Esophagus squamous epithelium (tissue), 5 donors: ENCODE results near the gene RABL2B. TPM values are rescaled to one million over a fixed set of nuclear protein-coding genes. Genes with fewer than 3 reads are reported as not detected.
A peak's percentile ranks its signal among the peaks of the same experiment; 100 is the strongest.
"Not testable (repeated sequence)": the region's sequence is repeated elsewhere in the genome, so short reads cannot be mapped to it uniquely, and the experiment has no call there.

Source experiments
- DNase-seq: peaks from one replicate; lab custom pipeline; 2025; lab: John Stamatoyannopoulos, UW
- H3K27ac ChIP-seq, 4 donors: fragments of 200-600 bp; sonication (generic); one replicate each; pipeline ENCODE4 v1.5.1; 2016 to 2019; ENCODE audit warnings: mild to moderate bottlenecking in 1 of 4
- H3K27me3 ChIP-seq, 4 donors: fragments of 200-600 bp; sonication (generic); 1 replicate in 3 of 4; 2 replicates in 1 of 4; pipeline versions ENCODE4 v1.5.1 to v1.6.0; 2017 to 2021; ENCODE audit warnings: antibody characterized with exemption in 1 of 4
- H3K36me3 ChIP-seq, 3 donors: fragments of 200-600 bp; sonication (generic); one replicate each; pipeline ENCODE4 v1.5.1; 2016 to 2019
- H3K4me1 ChIP-seq, 3 donors: fragments of 200-600 bp; sonication (generic); one replicate each; pipeline ENCODE4 v1.5.1; 2017 to 2019
- H3K4me3 ChIP-seq, 4 donors: fragments of 200-600 bp; sonication (generic); 1 replicate in 3 of 4; 2 replicates in 1 of 4; pipeline ENCODE4 v1.5.1; 2016 to 2019; ENCODE audit warnings: mild to moderate bottlenecking in 2 of 4, moderate library complexity in 1 of 4
- H3K9me3 ChIP-seq, 3 donors: fragments of 200-600 bp; sonication (generic); one replicate each; pipeline ENCODE4 v1.5.1; 2016 to 2019
- POLR2A ChIP-seq, 4 donors: fragments of 450-650 bp; IDR thresholded peaks; one replicate each; pipeline ENCODE4 v1.6.1; 2017; ENCODE audit warnings: antibody characterized with exemption in 4 of 4, mild to moderate bottlenecking in 4 of 4, moderate library complexity in 3 of 4
- WGBS, 2 donors: methylation state at CpG; one replicate each; pipeline ENCODE4 v1.1.5; 2018; 5-methylcytosine and 5-hydroxymethylcytosine counted together
- intact Hi-C: fragments of 100-400 bp; cut with DNase I; formaldehyde crosslinking; loops from one replicate; pipeline ENCODE4 v1.15.0; 2022
- total RNA-seq, 4 donors: library from RNA; depleted of rRNA; stranded (reverse); fragments of >200 nt; gene quantifications; one replicate each; pipeline ENCODE4 v1.1.0, GENCODE V29; 2016
- TF ChIP-seq, protein P1 (sequence below), 6 experiments: fragments of 450-650 bp in 4 of 6; fragments of 200-600 bp in 2 of 6; sonication (generic) in 2 of 6; IDR thresholded peaks; one replicate each; pipeline ENCODE4 v1.5.1; 2016 to 2019; ENCODE audit warnings: antibody characterized with exemption in 6 of 6, mild to moderate bottlenecking in 4 of 6, moderate library complexity in 4 of 6
- donor health status: DM: yes; HTN: yes; CAD: no.

The RABL2B gene
- total RNA-seq, 4 donors from 2014 or later = 8.0 to 15.1 (median 10.7) TPM

DNA sequence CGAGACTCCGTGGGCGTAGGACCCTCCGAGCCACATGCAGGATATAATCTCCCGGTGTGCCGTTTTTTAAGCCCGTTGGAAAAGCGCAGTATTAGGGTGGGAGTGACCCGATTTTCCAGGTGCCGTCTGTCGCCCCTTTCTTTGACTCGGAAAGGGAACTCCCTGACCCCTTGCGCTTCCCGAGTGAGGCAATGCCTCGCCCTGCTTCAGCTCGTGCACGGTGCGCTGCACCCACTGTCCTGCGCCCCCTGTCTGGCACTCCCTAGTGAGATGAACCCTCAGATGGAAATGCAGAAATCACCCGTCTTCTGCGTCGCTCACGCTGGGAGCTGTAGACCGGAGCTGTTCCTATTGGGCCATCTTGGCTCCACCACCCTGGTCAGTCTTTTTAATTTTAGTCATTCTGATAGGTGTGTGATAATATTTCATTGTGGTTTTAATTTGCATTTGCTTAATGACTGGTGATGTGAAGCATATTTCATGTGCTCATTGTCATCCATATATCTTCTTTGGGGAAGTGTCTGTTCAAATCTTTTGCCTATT, 26.4 kb downstream of the RABL2B start:
- TF ChIP-seq, protein P1, sequence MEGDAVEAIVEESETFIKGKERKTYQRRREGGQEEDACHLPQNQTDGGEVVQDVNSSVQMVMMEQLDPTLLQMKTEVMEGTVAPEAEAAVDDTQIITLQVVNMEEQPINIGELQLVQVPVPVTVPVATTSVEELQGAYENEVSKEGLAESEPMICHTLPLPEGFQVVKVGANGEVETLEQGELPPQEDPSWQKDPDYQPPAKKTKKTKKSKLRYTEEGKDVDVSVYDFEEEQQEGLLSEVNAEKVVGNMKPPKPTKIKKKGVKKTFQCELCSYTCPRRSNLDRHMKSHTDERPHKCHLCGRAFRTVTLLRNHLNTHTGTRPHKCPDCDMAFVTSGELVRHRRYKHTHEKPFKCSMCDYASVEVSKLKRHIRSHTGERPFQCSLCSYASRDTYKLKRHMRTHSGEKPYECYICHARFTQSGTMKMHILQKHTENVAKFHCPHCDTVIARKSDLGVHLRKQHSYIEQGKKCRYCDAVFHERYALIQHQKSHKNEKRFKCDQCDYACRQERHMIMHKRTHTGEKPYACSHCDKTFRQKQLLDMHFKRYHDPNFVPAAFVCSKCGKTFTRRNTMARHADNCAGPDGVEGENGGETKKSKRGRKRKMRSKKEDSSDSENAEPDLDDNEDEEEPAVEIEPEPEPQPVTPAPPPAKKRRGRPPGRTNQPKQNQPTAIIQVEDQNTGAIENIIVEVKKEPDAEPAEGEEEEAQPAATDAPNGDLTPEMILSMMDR (IDR thresholded peaks at IDR 0.05) = peak; percentile 31 to 49 (median 38)
- TF ChIP-seq POLR2A (IDR thresholded peaks at IDR 0.05) = peak in 1 of 4 donors; percentile 22
- not testable (repeated sequence) for H3K36me3 ChIP-seq
- WGBS, 2 donors = 0 to 2% methylated on average over 5 to 16 of the region's 24 CpGs

DNA sequence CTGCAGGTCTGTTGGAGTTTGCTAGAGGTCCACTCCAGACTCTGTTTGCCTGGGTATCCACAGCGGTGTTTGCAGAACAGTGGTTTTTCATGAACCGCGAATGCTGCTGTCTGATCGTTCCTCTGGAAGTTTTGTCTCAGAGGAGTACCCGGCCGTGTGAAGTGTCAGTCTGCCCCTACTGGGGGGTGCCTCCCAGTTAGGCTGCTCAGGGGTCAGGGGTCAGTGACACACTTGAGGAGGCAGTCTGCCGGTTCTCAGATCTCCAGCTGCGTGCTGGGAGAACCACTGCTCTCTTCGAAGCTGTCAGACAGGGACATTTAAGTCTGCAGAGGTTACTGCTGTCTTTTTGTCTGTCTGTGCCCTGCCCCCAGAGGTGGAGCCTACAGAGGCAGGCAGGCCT, 27.0 kb downstream of the RABL2B start:
- DNase-seq, H3K27ac ChIP-seq, H3K27me3 ChIP-seq, intact Hi-C loops, H3K9me3 ChIP-seq, H3K36me3 ChIP-seq: not testable (repeated sequence)
- Histone ChIP-seq H3K4me3 (peak overlapping the region in 3 of 4 donors; percentile 60 to 77 (median 63)), H3K4me1 (peaks cover 0 to 19% (median 0%) of the 10 kb centered on the region in 3 donors)
- WGBS, 2 donors = 40% methylated on average over 1 of the region's 9 CpGs; no CpG with 5 or more reads in 1 of the 2 donors

More for the DNA sequence above, 26.4 kb downstream of the RABL2B start:
- DNase-seq, H3K27me3 ChIP-seq, H3K9me3 ChIP-seq, intact Hi-C loops: not testable (repeated sequence)
- Histone ChIP-seq H3K4me1 (peaks cover 0 to 19% (median 0%) of the 10 kb centered on the region in 3 donors), H3K27ac (peak overlapping the region; percentile 62 to 87 (median 77)), H3K4me3 (peak overlapping the region; percentile 26 to 77 (median 62))

DNA sequence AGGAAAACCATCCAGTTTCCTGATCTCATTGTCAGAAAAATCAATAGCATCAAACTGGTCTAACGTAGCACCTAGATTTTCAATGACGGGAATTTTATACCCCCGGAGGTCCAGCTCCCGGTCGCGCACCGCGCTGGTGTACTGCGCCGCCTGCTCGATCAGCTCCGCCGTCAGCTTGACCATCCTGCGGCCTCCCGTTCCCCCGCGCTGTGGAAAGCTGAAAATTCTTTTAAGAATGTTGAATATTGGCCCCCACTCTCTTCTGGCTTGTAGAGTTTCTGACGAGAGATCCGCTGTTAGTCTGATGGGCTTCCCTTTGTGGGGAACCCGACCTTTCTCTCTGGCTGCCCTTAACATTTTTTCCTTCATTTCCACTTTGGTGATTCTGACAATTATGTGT, 28.2 kb downstream of the RABL2B start:
- H3K4me1 ChIP-seq = peaks cover 0 to 15% (median 0%) of the 10 kb centered on the region in 3 donors
- intact Hi-C loops, H3K36me3 ChIP-seq, H3K27ac ChIP-seq, DNase-seq, H3K4me3 ChIP-seq, H3K9me3 ChIP-seq, H3K27me3 ChIP-seq: not testable (repeated sequence)
- WGBS, 2 donors = 91 to 96% methylated on average over 20 of the region's 20 CpGs

DNA sequence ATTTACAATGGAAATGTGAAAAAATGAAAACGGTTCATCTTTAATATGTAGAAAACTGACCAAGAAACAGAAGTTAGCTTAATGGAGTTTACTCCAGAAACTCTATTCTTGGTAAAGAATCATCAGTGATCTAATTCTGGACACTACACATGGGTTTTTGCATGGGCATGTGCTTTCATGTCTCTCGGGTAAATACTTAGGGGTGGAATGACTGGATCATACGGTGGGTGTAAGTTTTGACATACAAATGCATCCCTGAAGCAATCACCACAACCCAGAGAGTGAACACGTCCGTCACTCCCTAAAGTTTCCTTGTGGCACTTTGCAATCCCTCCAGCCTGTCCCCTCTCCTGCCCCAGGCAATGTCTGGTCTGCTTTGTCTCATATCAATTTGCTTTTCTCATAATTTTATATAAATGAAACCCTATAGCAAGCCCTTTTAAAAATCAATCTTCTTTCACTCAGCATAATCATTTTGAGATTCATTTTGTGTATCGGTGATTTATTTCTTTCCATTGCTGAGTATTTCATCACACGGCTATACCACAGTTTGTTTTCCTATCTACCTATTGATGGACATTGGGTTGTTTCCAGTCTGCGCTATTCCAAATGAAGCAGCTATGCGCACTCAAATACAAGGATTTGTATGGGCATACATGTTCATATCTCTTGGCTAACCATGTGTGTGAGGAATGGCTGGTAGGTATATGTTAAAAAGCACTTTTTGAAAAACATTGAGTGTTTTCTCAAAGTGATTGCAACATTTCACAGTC, 33.9 kb downstream of the RABL2B start:
- DNase-seq, H3K27ac ChIP-seq, H3K27me3 ChIP-seq, intact Hi-C loops, H3K36me3 ChIP-seq, H3K4me3 ChIP-seq, H3K4me1 ChIP-seq, H3K9me3 ChIP-seq: not testable (repeated sequence)
- WGBS, 2 donors = 58 to 64% methylated on average over 8 to 9 of the region's 9 CpGs

DNA sequence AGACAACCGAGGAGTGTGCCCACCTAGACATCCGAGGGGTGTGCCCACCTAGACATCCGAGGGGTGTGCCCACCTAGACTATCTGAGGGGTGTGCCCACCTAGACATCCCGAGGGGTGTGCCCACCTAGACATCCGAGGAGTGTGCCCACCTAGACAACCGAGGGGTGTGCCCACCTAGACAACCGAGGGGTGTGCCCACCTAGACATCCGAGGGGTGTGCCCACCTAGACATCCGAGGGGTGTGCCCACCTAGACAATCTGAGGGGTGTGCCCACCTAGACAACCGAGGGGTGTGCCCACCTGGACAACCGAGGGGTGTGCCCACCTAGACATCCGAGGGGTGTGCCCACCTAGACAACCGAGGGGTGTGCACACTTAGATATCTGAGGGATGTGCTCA, 34.8 kb downstream of the RABL2B start:
- H3K9me3 ChIP-seq, DNase-seq, H3K27me3 ChIP-seq, H3K4me3 ChIP-seq, intact Hi-C loops, H3K36me3 ChIP-seq, H3K27ac ChIP-seq, H3K4me1 ChIP-seq: not testable (repeated sequence)
- 38 to 63% methylated on average over 4 to 5 of the region's 13 CpGs for WGBS, 2 donors

DNA sequence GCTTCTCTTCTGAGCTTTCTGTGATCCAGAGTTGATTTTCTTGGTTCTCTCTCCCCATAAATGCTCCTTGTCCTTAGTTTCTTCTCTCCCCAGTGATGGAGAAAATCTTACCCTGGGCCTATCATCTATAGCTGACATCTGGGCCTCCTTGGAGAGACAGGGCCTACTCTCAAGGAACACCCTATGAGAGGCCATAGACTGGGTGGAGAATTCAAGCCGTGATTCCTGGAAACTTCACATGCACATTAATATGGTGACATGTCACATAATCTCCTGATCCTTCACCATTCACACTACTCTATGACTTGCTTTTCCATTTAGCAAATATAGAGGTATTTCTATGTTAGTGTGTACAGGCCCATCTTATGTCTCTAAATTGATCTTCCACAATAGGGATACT, 35.9 kb downstream of the RABL2B start:
- H3K9me3 ChIP-seq, H3K27me3 ChIP-seq, DNase-seq, H3K27ac ChIP-seq, intact Hi-C loops, H3K4me3 ChIP-seq, H3K4me1 ChIP-seq, H3K36me3 ChIP-seq: not testable (repeated sequence)
- WGBS, 2 donors = 79 to 91% methylated on average over 1 of the region's 1 CpG

DNA sequence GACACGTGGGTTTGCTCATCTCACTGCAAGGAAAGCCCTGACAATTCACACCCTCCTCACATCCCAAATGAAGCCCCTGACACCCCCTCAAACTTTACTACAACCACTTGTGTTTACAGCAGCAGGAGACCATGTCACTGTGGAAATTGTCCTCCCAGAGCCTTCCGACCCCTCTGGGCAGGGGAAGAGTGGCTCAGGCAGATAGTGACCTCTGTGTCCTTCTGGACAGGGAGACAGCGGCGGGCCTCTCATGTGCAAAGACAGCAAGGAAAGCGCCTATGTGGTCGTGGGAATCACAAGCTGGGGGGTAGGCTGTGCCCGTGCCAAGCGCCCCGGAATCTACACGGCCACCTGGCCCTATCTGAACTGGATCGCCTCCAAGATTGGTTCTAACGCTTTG, 39.0 kb downstream of the RABL2B start:
- intact Hi-C loops, DNase-seq: not testable (repeated sequence)
- WGBS, 2 donors = 76% methylated on average over 5 of the region's 12 CpGs; no CpG with 5 or more reads in 1 of the 2 donors

DNA sequence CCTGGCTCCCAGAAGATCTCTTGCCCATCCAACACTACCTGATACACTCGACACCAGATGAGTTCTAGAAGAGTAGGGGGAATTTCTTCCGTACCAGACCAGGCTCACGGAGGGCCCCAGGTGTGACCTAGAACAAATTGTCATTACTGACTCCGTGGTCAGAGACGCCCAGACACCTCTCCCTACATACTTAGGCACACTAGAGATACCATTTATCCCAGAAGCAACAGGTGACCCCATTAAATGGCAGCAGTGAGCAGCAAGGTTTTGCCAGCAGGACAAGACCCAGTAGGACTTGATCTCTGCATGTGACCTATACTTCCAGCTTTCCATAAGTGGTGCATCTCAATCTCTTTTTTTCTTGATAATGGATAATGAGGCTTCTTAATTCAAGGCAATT, 42.7 kb downstream of the RABL2B start:
- H3K27me3 ChIP-seq, intact Hi-C loops, DNase-seq, H3K27ac ChIP-seq, H3K36me3 ChIP-seq, H3K4me3 ChIP-seq, H3K9me3 ChIP-seq, H3K4me1 ChIP-seq: not testable (repeated sequence)
- WGBS, 2 donors = 80 to 100% methylated on average over 2 to 5 of the region's 5 CpGs

More for the DNA sequence above, 39.0 kb downstream of the RABL2B start:
- not testable (repeated sequence) for H3K27me3 ChIP-seq, H3K9me3 ChIP-seq, H3K4me1 ChIP-seq, H3K27ac ChIP-seq, H3K4me3 ChIP-seq, H3K36me3 ChIP-seq
